Measurements from ENCODE around the gene CD81. TPM values are rescaled to one million over a fixed set of nuclear protein-coding genes. Genes with fewer than 3 reads are reported as not detected.

CD81 gene
- total RNA-seq, 1 experiment from 2014 or later, result 416 TPM

DNA sequence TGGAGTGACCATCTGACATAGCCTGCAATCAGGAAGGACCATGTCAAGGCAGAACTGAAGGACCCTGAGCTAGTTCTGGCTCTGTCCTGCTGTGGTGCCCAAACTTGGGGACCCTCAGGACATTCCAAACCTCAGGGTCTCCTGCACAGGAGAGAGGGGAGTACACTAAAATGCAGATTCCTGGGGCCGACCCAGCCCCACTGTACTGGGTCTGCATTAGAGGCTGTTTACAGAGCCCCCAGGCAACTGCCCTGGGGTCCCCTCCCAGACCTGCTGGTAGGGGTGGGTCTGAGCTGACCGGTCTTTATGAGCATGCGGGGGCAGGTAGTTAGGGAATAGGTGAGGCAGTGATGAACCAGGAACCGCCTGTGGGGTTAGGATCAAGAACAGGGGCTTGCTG, 60.4 kb downstream of the CD81 start:
- no TSS peak for BruUV-seq (replicated peaks)
- POLR2A ChIA-PET, result no interaction called here
- Histone ChIP-seq H3K27me3 (ENCODE audit: control insufficient read depth, insufficient read depth, low read length) (no peaks in the 10 kb centered on the region), H3K4me1 (ENCODE audit: control insufficient read depth, insufficient read depth, low read length) (no peaks in the 10 kb centered on the region), H3K27ac (ENCODE audit: low read length) (no peak overlapping the region), H3K4me3 (ENCODE audit: low read depth in 2 of 2, low read length in 2 of 2) (no peak overlapping the region), H3K9me3 (ENCODE audit: control insufficient read depth, insufficient read depth, low read depth, low read length) (no peaks in the 10 kb centered on the region), H3K36me3 (ENCODE audit: control insufficient read depth, insufficient read depth, low read length) (no peaks in the 10 kb centered on the region)
- CTCF ChIA-PET, result no interaction called here
- TF ChIP-seq TCF7L2 (IDR thresholded peaks at IDR 0.05; ENCODE audit: low read depth, low read length), result no peak
- TF ChIP-seq POLR2AphosphoS5 (IDR thresholded peaks at IDR 0.05; ENCODE audit: low read depth, low read length), result no peak
- TF ChIP-seq, protein P1, sequence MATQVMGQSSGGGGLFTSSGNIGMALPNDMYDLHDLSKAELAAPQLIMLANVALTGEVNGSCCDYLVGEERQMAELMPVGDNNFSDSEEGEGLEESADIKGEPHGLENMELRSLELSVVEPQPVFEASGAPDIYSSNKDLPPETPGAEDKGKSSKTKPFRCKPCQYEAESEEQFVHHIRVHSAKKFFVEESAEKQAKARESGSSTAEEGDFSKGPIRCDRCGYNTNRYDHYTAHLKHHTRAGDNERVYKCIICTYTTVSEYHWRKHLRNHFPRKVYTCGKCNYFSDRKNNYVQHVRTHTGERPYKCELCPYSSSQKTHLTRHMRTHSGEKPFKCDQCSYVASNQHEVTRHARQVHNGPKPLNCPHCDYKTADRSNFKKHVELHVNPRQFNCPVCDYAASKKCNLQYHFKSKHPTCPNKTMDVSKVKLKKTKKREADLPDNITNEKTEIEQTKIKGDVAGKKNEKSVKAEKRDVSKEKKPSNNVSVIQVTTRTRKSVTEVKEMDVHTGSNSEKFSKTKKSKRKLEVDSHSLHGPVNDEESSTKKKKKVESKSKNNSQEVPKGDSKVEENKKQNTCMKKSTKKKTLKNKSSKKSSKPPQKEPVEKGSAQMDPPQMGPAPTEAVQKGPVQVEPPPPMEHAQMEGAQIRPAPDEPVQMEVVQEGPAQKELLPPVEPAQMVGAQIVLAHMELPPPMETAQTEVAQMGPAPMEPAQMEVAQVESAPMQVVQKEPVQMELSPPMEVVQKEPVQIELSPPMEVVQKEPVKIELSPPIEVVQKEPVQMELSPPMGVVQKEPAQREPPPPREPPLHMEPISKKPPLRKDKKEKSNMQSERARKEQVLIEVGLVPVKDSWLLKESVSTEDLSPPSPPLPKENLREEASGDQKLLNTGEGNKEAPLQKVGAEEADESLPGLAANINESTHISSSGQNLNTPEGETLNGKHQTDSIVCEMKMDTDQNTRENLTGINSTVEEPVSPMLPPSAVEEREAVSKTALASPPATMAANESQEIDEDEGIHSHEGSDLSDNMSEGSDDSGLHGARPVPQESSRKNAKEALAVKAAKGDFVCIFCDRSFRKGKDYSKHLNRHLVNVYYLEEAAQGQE (IDR thresholded peaks at IDR 0.05; ENCODE audit: insufficient read depth in 1 of 2, low read depth in 2 of 2, low read length in 1 of 2), result no peak
- TF ChIP-seq, protein P2, sequence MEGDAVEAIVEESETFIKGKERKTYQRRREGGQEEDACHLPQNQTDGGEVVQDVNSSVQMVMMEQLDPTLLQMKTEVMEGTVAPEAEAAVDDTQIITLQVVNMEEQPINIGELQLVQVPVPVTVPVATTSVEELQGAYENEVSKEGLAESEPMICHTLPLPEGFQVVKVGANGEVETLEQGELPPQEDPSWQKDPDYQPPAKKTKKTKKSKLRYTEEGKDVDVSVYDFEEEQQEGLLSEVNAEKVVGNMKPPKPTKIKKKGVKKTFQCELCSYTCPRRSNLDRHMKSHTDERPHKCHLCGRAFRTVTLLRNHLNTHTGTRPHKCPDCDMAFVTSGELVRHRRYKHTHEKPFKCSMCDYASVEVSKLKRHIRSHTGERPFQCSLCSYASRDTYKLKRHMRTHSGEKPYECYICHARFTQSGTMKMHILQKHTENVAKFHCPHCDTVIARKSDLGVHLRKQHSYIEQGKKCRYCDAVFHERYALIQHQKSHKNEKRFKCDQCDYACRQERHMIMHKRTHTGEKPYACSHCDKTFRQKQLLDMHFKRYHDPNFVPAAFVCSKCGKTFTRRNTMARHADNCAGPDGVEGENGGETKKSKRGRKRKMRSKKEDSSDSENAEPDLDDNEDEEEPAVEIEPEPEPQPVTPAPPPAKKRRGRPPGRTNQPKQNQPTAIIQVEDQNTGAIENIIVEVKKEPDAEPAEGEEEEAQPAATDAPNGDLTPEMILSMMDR (IDR thresholded peaks at IDR 0.05), result no peak
- TF ChIP-seq SIN3A (IDR thresholded peaks at IDR 0.05; ENCODE audit: borderline replicate concordance, insufficient read depth, low read depth, low read length), result no peak
- in situ Hi-C loops (cut with HindIII; ENCODE audit: low pct_unique_long_range_greater_than_20kb, low sequenced_read_pairs), result no loop called here
- DNase-seq (ENCODE audit: low read depth, low spot score) (no peak), ATAC-seq (no peak)
- intact Hi-C loops (cut with micrococcal nuclease; ENCODE audit: unreplicated experiment), result no loop called here

DNA sequence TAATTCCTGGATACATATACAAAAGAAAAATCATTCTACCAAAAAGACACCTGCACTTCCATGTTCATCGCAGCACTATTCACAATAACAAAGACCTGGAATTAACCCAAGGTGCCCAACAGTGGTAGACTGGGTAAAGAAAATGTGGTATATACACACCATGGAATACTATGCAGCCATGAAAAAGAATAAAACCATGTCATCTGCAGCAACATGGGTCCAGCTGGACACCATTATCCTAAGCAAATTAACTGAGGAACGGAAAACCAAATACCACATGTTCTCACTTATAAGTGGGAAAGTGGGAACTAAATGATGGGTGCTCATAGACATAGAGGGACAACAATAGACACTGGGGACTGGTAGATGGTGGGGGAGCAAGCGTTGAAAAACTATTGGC, 62.7 kb downstream of the CD81 start:
- CTCF ChIA-PET, result no interaction called here

More for the DNA sequence above, 62.7 kb downstream of the CD81 start:
- POLR2A ChIA-PET, result no interaction called here
- DNase-seq (ENCODE audit: low read depth, low spot score) (no peak), ATAC-seq (no peak)
- TF ChIP-seq SIN3A (IDR thresholded peaks at IDR 0.05; ENCODE audit: borderline replicate concordance, insufficient read depth, low read depth, low read length), result no peak
- no peak for TF ChIP-seq TCF7L2 (IDR thresholded peaks at IDR 0.05; ENCODE audit: low read depth, low read length)
- TF ChIP-seq, protein P2 (IDR thresholded peaks at IDR 0.05), result no peak
- TF ChIP-seq POLR2AphosphoS5 (IDR thresholded peaks at IDR 0.05; ENCODE audit: low read depth, low read length), result no peak
- TF ChIP-seq, protein P1 (IDR thresholded peaks at IDR 0.05; ENCODE audit: insufficient read depth in 1 of 2, low read depth in 2 of 2, low read length in 1 of 2), result no peak
- Histone ChIP-seq H3K36me3 (ENCODE audit: control insufficient read depth, insufficient read depth, low read length) (no peaks in the 10 kb centered on the region), H3K27me3 (ENCODE audit: control insufficient read depth, insufficient read depth, low read length) (0 out of 2 replicates have a peak, but pooled peaks cover 4% of the 10 kb centered on the region), H3K9me3 (ENCODE audit: control insufficient read depth, insufficient read depth, low read depth, low read length) (no peaks in the 10 kb centered on the region), H3K27ac (ENCODE audit: low read length) (no peak overlapping the region), H3K4me3 (ENCODE audit: low read depth in 2 of 2, low read length in 2 of 2) (no peak overlapping the region), H3K4me1 (ENCODE audit: control insufficient read depth, insufficient read depth, low read length) (no peaks in the 10 kb centered on the region)
- no TSS peak for BruUV-seq (replicated peaks)
- in situ Hi-C loops (cut with HindIII; ENCODE audit: low pct_unique_long_range_greater_than_20kb, low sequenced_read_pairs) (no loop called here), intact Hi-C loops (cut with micrococcal nuclease; ENCODE audit: unreplicated experiment) (no loop called here)
